ENCODE data around the gene LTO1.

- TF ChIP-seq CTCF (conservative IDR thresholded peaks at IDR 0.05; ENCODE audit: low read depth, low read length) (no peak), EZH2phosphoT487 (IDR thresholded peaks at IDR 0.05; ENCODE audit: borderline replicate concordance, low read length) (no peak), EZH2 (IDR thresholded peaks at IDR 0.05; ENCODE audit: low read length, unreplicated experiment) (no peak)
These were observed 37.0 kb upstream of the LTO1 start for GRCh38 chr11:69711822-69712801.

Data from PC-3 (cell line).